Ishikawa (cell line): ENCODE measurements around the gene EEIG1.

Source experiments
- CREB1 ChIP-seq: IDR thresholded peaks from 2 replicates; pipeline ENCODE4 v1.6.1; 2012; ENCODE audit warnings: low read depth
- EGR1 ChIP-seq: IDR thresholded peaks from 2 replicates; pipeline ENCODE4 v1.6.1; 2012
- EP300 ChIP-seq: IDR thresholded peaks from 2 replicates; pipeline ENCODE4 v1.6.1; 2012; ENCODE audit warnings: borderline replicate concordance
- FOXM1 ChIP-seq: IDR thresholded peaks from 2 replicates; pipeline ENCODE4 v1.6.1; 2012; ENCODE audit warnings: low read depth, borderline replicate concordance
- RAD21 ChIP-seq: IDR thresholded peaks from 2 replicates; pipeline ENCODE4 v1.6.1; 2012; ENCODE audit warnings: low read depth
- TAF1 ChIP-seq: IDR thresholded peaks from 2 replicates; pipeline ENCODE4 v1.6.1; 2012; ENCODE audit warnings: low read depth, mild to moderate bottlenecking
- TCF12 ChIP-seq: IDR thresholded peaks from 2 replicates; pipeline ENCODE4 v1.6.1; 2012; ENCODE audit warnings: low read depth
- YY1 ChIP-seq: IDR thresholded peaks from 2 replicates; pipeline ENCODE4 v1.6.1; 2012; ENCODE audit warnings: low read depth
- ZBTB7A ChIP-seq: IDR thresholded peaks from 2 replicates; pipeline ENCODE4 v1.6.1; 2012; ENCODE audit warnings: low read depth
- TF ChIP-seq, protein P1 (sequence below): IDR thresholded peaks from 2 replicates; pipeline ENCODE4 v1.6.1; 2012; ENCODE audit warnings: low read depth, mild to moderate bottlenecking

DNA sequence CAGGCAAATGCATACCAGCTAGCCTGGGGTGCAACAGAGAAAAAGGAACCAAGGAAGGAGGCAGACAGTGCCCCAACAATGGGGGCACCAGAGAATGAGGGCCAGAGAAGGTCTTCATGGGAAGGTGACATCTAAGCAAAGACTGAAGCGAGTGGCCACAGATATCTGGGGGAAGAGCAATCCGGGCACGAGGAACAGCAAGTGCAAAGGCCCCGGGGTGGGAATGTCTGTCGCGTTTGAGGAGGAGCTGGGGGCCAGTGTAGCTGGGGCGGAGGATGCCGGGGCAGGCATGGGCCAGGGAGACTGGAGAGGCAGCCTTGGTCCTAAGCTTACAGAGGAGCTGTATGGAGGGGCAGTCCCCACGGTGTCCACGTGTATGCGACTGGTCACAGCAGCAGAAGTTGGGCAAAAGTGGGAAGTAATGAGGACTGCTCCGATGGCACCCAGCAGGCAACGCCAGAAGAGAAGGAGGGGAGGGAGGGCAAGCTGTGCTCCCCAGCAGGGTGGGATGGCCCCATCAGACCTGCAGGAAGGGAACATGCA is 19.1 kb downstream of the EEIG1 start:
- TF ChIP-seq EP300 (no peak), YY1 (no peak), TCF12 (no peak), EGR1 (no peak), RAD21 (no peak), FOXM1 (no peak), TAF1 (no peak), ZBTB7A (no peak), CREB1 (no peak)
- TF ChIP-seq, protein P1, sequence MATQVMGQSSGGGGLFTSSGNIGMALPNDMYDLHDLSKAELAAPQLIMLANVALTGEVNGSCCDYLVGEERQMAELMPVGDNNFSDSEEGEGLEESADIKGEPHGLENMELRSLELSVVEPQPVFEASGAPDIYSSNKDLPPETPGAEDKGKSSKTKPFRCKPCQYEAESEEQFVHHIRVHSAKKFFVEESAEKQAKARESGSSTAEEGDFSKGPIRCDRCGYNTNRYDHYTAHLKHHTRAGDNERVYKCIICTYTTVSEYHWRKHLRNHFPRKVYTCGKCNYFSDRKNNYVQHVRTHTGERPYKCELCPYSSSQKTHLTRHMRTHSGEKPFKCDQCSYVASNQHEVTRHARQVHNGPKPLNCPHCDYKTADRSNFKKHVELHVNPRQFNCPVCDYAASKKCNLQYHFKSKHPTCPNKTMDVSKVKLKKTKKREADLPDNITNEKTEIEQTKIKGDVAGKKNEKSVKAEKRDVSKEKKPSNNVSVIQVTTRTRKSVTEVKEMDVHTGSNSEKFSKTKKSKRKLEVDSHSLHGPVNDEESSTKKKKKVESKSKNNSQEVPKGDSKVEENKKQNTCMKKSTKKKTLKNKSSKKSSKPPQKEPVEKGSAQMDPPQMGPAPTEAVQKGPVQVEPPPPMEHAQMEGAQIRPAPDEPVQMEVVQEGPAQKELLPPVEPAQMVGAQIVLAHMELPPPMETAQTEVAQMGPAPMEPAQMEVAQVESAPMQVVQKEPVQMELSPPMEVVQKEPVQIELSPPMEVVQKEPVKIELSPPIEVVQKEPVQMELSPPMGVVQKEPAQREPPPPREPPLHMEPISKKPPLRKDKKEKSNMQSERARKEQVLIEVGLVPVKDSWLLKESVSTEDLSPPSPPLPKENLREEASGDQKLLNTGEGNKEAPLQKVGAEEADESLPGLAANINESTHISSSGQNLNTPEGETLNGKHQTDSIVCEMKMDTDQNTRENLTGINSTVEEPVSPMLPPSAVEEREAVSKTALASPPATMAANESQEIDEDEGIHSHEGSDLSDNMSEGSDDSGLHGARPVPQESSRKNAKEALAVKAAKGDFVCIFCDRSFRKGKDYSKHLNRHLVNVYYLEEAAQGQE: no peak
